K562 (cell line): ENCODE measurements around the gene GNPAT. TPM values are rescaled to one million over a fixed set of nuclear protein-coding genes. Genes with fewer than 3 reads are reported as not detected.

Experiments used
- CBX1 ChIP-seq: sonication (generic); IDR thresholded peaks from 2 replicates; pipeline ENCODE4 v1.6.1; 2016; ENCODE audit warnings: antibody characterized with exemption, low read depth, mild to moderate bottlenecking
- CHD2 ChIP-seq: IDR thresholded peaks from 2 replicates; pipeline ENCODE4 v1.6.1; 2011; ENCODE audit warnings: low read depth, low read length
- GTF3C2 ChIP-seq: IDR thresholded peaks from 3 replicates; pipeline ENCODE4 v1.6.1; 2011; ENCODE audit warnings: borderline replicate concordance, mild to moderate bottlenecking, moderate library complexity; ENCODE audit not compliant: insufficient read length; ENCODE audit errors: extremely low read depth
- NFIX ChIP-seq: fragments of 250-450 bp; sonication (Bioruptor Pico); IDR thresholded peaks from 2 replicates; pipeline ENCODE4 v1.4.0; 2020; ENCODE audit warnings: low read depth, mild to moderate bottlenecking, moderate library complexity
- SRSF3 ChIP-seq: fragments of 200-400 bp; formaldehyde crosslinking; IDR thresholded peaks from 2 replicates; pipeline ENCODE4 v1.6.1; 2016; ENCODE audit warnings: mild to moderate bottlenecking, low read length, moderate library complexity; ENCODE audit not compliant: insufficient read depth
- STAG1 ChIP-seq: sonication (generic); formaldehyde crosslinking; IDR thresholded peaks from 2 replicates; pipeline ENCODE4 v1.5.0; 2020; ENCODE audit warnings: missing genetic modification reagents, borderline replicate concordance
- TAF15 ChIP-seq: fragments of 200-400 bp; formaldehyde crosslinking; IDR thresholded peaks from 2 replicates; pipeline ENCODE4 v1.6.1; 2017; ENCODE audit warnings: mild to moderate bottlenecking, low read depth, low read length, moderate library complexity
- ZBTB43 ChIP-seq: sonication (generic); formaldehyde crosslinking; IDR thresholded peaks from 2 replicates; pipeline ENCODE4 v1.8.0; 2023; ENCODE audit warnings: mild to moderate bottlenecking, missing genetic modification reagents
- ZNF165 ChIP-seq: fragments of 250-450 bp; sonication (Bioruptor Pico); IDR thresholded peaks from 2 replicates; pipeline ENCODE4 v1.4.0; 2020; ENCODE audit warnings: borderline replicate concordance
- polyA plus RNA-seq, 8 experiments: library from polyadenylated mRNA; depleted of rRNA in 4 of 8; stranded (reverse) in 5 of 8; unstranded in 3 of 8; fragments of >200 nt; fragmentation: Nextera tagmentation in 2 of 8; fragmentation: Illumina TruSeq in 1 of 8; extraction: Ambion mirVana in 2 of 8; extraction: Trizol in 1 of 8; gene quantifications; 2 replicates each; pipeline versions ENCODE4 v1.2.1 to v1.2.3, GENCODE V29; 2011 to 2014; ENCODE audit warnings: inconsistent platforms in 1 of 8, missing spikeins in 1 of 8
- total RNA-seq, 7 experiments: library from RNA; depleted of rRNA in 6 of 7; stranded (reverse); fragments of >200 nt in 6 of 7; fragmentation: Illumina TruSeq in 2 of 7; extraction: Trizol in 2 of 7; gene quantifications; 2 replicates each; pipeline versions ENCODE4 v1.2.1 to v1.2.3, GENCODE V29; 2011 to 2021; ENCODE audit warnings: low replicate concordance in 1 of 7
- TF ChIP-seq, protein P1 (sequence below), 3 experiments: IDR thresholded peaks in 2 of 3; conservative IDR thresholded peaks in 1 of 3; 2 replicates each; pipeline ENCODE4 v1.5.1; 2011 to 2012; ENCODE audit warnings: low read length in 3 of 3, mild to moderate bottlenecking in 3 of 3, control low read depth in 2 of 3, improper control_type of control experiment in 1 of 3, inconsistent platforms in 1 of 3, low read depth in 1 of 3, mixed read lengths in 1 of 3, moderate library complexity in 1 of 3; ENCODE audit not compliant: insufficient read depth in 2 of 3
- TF ChIP-seq, protein P2 (sequence below), 2 experiments: fragments of 450-650 bp; IDR thresholded peaks; 2 replicates each; pipeline ENCODE4 v1.6.1; 2016; ENCODE audit warnings: mild to moderate bottlenecking in 2 of 2, borderline replicate concordance in 1 of 2, low read depth in 1 of 2, moderate library complexity in 1 of 2

GNPAT gene
- total and polyA plus RNA-seq, 9 of the 15 experiments (the other 6 are each of a cell fraction or from before 2014, with no cell fraction given) = 32.1 to 68.8 (median 50.7) TPM

GRCh38 chr1:231241750-231242149 is 738 bp downstream of the GNPAT start (continued):
- TF ChIP-seq, protein P1, sequence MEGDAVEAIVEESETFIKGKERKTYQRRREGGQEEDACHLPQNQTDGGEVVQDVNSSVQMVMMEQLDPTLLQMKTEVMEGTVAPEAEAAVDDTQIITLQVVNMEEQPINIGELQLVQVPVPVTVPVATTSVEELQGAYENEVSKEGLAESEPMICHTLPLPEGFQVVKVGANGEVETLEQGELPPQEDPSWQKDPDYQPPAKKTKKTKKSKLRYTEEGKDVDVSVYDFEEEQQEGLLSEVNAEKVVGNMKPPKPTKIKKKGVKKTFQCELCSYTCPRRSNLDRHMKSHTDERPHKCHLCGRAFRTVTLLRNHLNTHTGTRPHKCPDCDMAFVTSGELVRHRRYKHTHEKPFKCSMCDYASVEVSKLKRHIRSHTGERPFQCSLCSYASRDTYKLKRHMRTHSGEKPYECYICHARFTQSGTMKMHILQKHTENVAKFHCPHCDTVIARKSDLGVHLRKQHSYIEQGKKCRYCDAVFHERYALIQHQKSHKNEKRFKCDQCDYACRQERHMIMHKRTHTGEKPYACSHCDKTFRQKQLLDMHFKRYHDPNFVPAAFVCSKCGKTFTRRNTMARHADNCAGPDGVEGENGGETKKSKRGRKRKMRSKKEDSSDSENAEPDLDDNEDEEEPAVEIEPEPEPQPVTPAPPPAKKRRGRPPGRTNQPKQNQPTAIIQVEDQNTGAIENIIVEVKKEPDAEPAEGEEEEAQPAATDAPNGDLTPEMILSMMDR (IDR thresholded peaks at IDR 0.05 in 2 of 3, conservative IDR thresholded peaks at IDR 0.05 in 1 of 3; ENCODE audit: insufficient read depth in 2 of 3, low read depth in 1 of 3, low read length in 3 of 3) = peak in 2 of 3 experiments; percentile 5 to 25; a peak in 2 of 6 replicates
- TF ChIP-seq NFIX (CRISPR knock-in tag) = 0 out of 2 replicates have a peak, but pooled peaks have one; percentile 22
- TF ChIP-seq, protein P2, sequence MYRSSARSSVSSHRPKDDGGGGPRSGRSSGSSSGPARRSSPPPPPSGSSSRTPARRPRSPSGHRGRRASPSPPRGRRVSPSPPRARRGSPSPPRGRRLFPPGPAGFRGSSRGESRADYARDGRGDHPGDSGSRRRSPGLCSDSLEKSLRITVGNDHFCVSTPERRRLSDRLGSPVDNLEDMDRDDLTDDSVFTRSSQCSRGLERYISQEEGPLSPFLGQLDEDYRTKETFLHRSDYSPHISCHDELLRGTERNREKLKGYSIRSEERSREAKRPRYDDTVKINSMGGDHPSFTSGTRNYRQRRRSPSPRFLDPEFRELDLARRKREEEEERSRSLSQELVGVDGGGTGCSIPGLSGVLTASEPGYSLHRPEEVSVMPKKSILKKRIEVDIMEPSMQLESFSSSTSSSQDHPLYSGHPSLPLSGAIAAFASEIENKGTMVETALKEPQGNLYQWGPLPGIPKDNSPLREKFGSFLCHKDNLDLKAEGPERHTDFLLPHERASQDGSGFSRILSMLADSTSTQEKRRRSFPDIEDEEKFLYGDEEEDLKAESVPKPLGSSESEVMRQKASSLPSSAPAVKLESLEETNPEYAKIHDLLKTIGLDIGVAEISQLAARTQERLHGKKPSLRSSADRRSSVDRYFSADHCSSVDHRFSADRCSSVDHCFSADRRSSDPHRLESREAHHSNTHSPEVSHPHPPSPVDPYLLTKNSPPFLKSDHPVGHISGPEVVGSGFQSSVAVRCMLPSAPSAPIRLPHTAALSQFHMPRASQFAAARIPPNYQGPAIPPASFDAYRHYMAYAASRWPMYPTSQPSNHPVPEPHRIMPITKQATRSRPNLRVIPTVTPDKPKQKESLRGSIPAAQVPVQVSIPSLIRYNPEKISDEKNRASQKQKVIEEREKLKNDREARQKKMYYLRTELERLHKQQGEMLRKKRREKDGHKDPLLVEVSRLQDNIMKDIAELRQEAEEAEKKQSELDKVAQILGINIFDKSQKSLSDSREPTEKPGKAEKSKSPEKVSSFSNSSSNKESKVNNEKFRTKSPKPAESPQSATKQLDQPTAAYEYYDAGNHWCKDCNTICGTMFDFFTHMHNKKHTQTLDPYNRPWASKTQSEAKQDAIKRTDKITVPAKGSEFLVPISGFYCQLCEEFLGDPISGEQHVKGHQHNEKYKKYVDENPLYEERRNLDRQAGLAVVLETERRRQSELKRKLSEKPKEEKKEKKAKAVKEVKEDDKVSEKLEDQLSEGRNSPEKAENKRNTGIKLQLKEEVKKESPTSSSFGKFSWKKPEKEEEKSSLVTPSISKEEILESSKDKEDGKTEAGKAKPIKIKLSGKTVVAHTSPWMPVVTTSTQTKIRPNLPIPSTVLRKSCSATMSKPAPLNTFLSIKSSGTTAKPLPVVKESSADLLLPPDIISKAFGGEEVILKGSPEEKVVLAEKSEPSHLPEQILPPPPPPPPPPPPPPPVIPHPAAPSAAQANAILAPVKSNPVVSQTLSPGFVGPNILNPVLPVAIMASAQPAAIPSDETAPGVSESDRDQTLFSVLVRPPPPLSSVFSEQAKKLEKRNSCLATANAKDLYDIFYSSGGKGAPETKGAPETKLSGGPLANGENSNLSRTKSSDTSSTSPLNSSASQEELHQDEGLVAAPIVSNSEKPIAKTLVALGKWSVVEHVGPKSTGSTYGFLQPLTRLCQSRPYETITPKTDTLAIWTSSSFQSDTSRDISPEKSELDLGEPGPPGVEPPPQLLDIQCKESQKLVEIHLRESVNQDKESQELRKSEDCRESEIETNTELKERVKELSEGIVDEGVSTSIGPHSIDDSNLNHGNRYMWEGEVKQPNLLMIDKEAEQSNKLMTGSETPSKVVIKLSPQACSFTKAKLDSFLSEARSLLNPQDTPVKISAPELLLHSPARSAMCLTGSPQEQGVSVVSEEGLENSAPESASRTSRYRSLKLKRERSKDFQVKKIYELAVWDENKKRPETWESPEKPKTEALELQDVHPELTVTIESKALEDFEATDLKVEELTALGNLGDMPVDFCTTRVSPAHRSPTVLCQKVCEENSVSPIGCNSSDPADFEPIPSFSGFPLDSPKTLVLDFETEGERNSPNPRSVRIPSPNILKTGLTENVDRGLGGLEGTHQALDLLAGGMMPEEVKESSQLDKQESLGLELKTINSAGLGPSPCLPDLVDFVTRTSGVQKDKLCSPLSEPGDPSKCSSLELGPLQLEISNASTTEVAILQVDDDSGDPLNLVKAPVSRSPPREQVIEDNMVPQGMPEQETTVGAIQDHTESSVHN (IDR thresholded peaks at IDR 0.05; ENCODE audit: borderline replicate concordance in 1 of 2, low read depth in 1 of 2) = no peak
- TF ChIP-seq ZNF165 (CRISPR knock-in tag) = no peak
- no peak for TF ChIP-seq CBX1
- TF ChIP-seq TAF15 = no peak
- TF ChIP-seq ZBTB43 (CRISPR knock-in tag) = no peak
- no peak for TF ChIP-seq SRSF3
- TF ChIP-seq STAG1 (CRISPR knock-in tag) = no peak
- no peak for TF ChIP-seq CHD2
- no peak for TF ChIP-seq GTF3C2
